ENCODE results near the gene SLC13A3. TPM values are rescaled to one million over a fixed set of nuclear protein-coding genes. Genes with fewer than 3 reads are reported as not detected.

Gene SLC13A3
- 0.12 and 0.17 TPM in 2 replicates for total RNA-seq

GRCh38 chr20:46651091-46651962 lies at the start of gene SLC13A3:
Gene SLC13A3, minus strand, starts transcription at chr20:46651459. Its CDS starts 38 bp downstream, at chr20:46651421.
- intact Hi-C loops (cut with micrococcal nuclease): no loop called here

- intact Hi-C loops (cut with micrococcal nuclease): no loop called here
Measured at GRCh38 chr20:46701057-46701456, 49.8 kb upstream of the SLC13A3 start.

- intact Hi-C loops (cut with micrococcal nuclease): no loop called here
Measured at GRCh38 chr20:46700481-46700880, 49.2 kb upstream of the SLC13A3 start.

- intact Hi-C loops (cut with micrococcal nuclease): no loop called here
Measured at GRCh38 chr20:46699651-46700359, 48.5 kb upstream of the SLC13A3 start.

- intact Hi-C loops (cut with micrococcal nuclease): no loop called here
Measured at GRCh38 chr20:46698788-46699187, 47.5 kb upstream of the SLC13A3 start.

GRCh38 chr20:46696791-46697279 lies 45.6 kb upstream of the SLC13A3 start:
- intact Hi-C loops (cut with micrococcal nuclease): no loop called here

- intact Hi-C loops (cut with micrococcal nuclease): no loop called here
Measured at GRCh38 chr20:46695892-46696291, 44.6 kb upstream of the SLC13A3 start.

- intact Hi-C loops (cut with micrococcal nuclease): no loop called here
Measured at GRCh38 chr20:46694484-46694883, 43.2 kb upstream of the SLC13A3 start.

GRCh38 chr20:46691196-46691595 lies 39.9 kb upstream of the SLC13A3 start:
- intact Hi-C loops (cut with micrococcal nuclease): no loop called here

GRCh38 chr20:46690219-46691106 lies 39.2 kb upstream of the SLC13A3 start:
- intact Hi-C loops (cut with micrococcal nuclease): no loop called here

- intact Hi-C loops (cut with micrococcal nuclease): loop anchor here (1.0 to 10.0 kb wide), 12 partner anchors 8 to 1725 kb away; partner anchors contain the start of genes ELMO2, NCOA5, STK4 and TOMM34
Measured at GRCh38 chr20:46689754-46690085, 38.5 kb upstream of the SLC13A3 start.

GRCh38 chr20:46689082-46689753 lies 38.0 kb upstream of the SLC13A3 start, which contains the start of gene TP53RK:
Gene TP53RK, minus strand, starts transcription at chr20:46689444. Its CDS starts 30 bp downstream, at chr20:46689414.
- intact Hi-C loops (cut with micrococcal nuclease): loop anchor here (1.0 to 10.0 kb wide), 12 partner anchors 8 to 1724 kb away; partner anchors contain the start of genes ELMO2, NCOA5, STK4 and TOMM34

- intact Hi-C loops (cut with micrococcal nuclease): loop anchor here (1.0 to 10.0 kb wide), 12 partner anchors 7 to 1724 kb away; partner anchors contain the start of genes ELMO2, NCOA5, STK4 and TOMM34
Measured at GRCh38 chr20:46688151-46689081, 37.2 kb upstream of the SLC13A3 start.

GRCh38 chr20:46683939-46684750 lies 32.9 kb upstream of the SLC13A3 start:
- intact Hi-C loops (cut with micrococcal nuclease): loop anchor here (10.0 kb wide), 1 partner anchor 1719 kb away; the partner anchor contains the start of genes STK4 and TOMM34

- intact Hi-C loops (cut with micrococcal nuclease): loop anchor here (10.0 kb wide), 1 partner anchor 1719 kb away; the partner anchor contains the start of genes STK4 and TOMM34
Measured at GRCh38 chr20:46683668-46683938, 32.3 kb upstream of the SLC13A3 start.

- intact Hi-C loops (cut with micrococcal nuclease): loop anchor here (10.0 kb wide), 1 partner anchor 1718 kb away; the partner anchor contains the start of genes STK4 and TOMM34
Measured at GRCh38 chr20:46683011-46683667, 31.9 kb upstream of the SLC13A3 start.

- intact Hi-C loops (cut with micrococcal nuclease): loop anchor here (10.0 kb wide), 1 partner anchor 1717 kb away; the partner anchor contains the start of genes STK4 and TOMM34
Measured at GRCh38 chr20:46682063-46682821, 31.0 kb upstream of the SLC13A3 start.

All from T-helper 1 cell treated with Interleukin-12 subunit alpha and Interleukin-12 subunit beta and Interleukin-4 antibody, amounts not matched to agents 30 ng/mL and 1 ng/mL, for 36 hours (primary cell).